Mesenchymal stem cell (in vitro differentiated cells and primary cell): Measurements from ENCODE around the gene RAPGEF5.

Experiments
- DNase-seq: peaks from one replicate; pipeline ENCODE4 v3.0.0-alpha.2; 2013
- H2AFZ ChIP-seq: one replicate; pipeline ENCODE4 v1.6.1; 2013; ENCODE audit warnings: low read depth, mild to moderate bottlenecking, control low read depth, inconsistent platforms, low read length, moderate library complexity
- H2AK5ac ChIP-seq: 2 replicates; pipeline ENCODE4 v1.6.1; 2013; ENCODE audit warnings: low read length, moderate library complexity, mild to moderate bottlenecking, inconsistent platforms; ENCODE audit not compliant: severe bottlenecking
- H2BK120ac ChIP-seq: one replicate; pipeline ENCODE4 v1.6.1; 2013; ENCODE audit warnings: low read depth, mild to moderate bottlenecking, inconsistent platforms, low read length, moderate library complexity
- H2BK12ac ChIP-seq, 2 experiments: one replicate each; pipeline ENCODE4 v1.6.1; 2013; ENCODE audit warnings: inconsistent platforms in 2 of 2, low read length in 2 of 2, mild to moderate bottlenecking in 2 of 2, moderate library complexity in 2 of 2, control low read depth in 1 of 2
- H2BK15ac ChIP-seq: one replicate; pipeline ENCODE4 v1.6.1; 2013; ENCODE audit warnings: mild to moderate bottlenecking, low read depth, inconsistent platforms; ENCODE audit not compliant: poor library complexity, severe bottlenecking
- H2BK5ac ChIP-seq: 2 replicates; pipeline ENCODE4 v1.6.1; 2013; ENCODE audit warnings: low read depth, mild to moderate bottlenecking, low read length, control low read depth, inconsistent platforms; ENCODE audit not compliant: poor library complexity, severe bottlenecking
- H3K14ac ChIP-seq, 2 experiments: one replicate each; pipeline ENCODE4 v1.6.1; 2013; ENCODE audit warnings: inconsistent platforms in 2 of 2, low read length in 2 of 2, control low read depth in 1 of 2, mild to moderate bottlenecking in 1 of 2, moderate library complexity in 1 of 2
- H3K18ac ChIP-seq, 2 experiments: one replicate each; pipeline ENCODE4 v1.6.1; 2013; ENCODE audit warnings: inconsistent platforms in 2 of 2, low read length in 2 of 2, control low read depth in 1 of 2, low read depth in 1 of 2, mild to moderate bottlenecking in 1 of 2
- H3K23ac ChIP-seq, 2 experiments: one replicate each; pipeline ENCODE4 v1.6.1; 2013; ENCODE audit warnings: inconsistent platforms in 2 of 2, low read length in 2 of 2, mild to moderate bottlenecking in 2 of 2, moderate library complexity in 2 of 2, control low read depth in 1 of 2
- H3K27ac ChIP-seq: 2 replicates; pipeline ENCODE4 v1.5.1; 2013; ENCODE audit warnings: mild to moderate bottlenecking, moderate library complexity, low read length, control low read depth, inconsistent platforms; ENCODE audit not compliant: poor library complexity, severe bottlenecking
- H3K27me3 ChIP-seq, 2 experiments: 2 replicates each; pipeline versions ENCODE4 v1.6.1 to v1.7.0; 2013; ENCODE audit warnings: low read length in 2 of 2, mild to moderate bottlenecking in 2 of 2, moderate library complexity in 2 of 2, control low read depth in 1 of 2, inconsistent platforms in 1 of 2; ENCODE audit not compliant: control insufficient read depth in 1 of 2, insufficient read depth in 1 of 2
- H3K36me3 ChIP-seq, 2 experiments: 2 replicates each; pipeline versions ENCODE4 v1.6.1 to v1.7.0; 2013; ENCODE audit warnings: low read length in 2 of 2, control low read depth in 1 of 2, inconsistent platforms in 1 of 2, low read depth in 1 of 2, mild to moderate bottlenecking in 1 of 2; ENCODE audit not compliant: insufficient read depth in 2 of 2, control insufficient read depth in 1 of 2
- H3K4ac ChIP-seq, 2 experiments: one replicate each; pipeline ENCODE4 v1.6.1; 2013; ENCODE audit warnings: inconsistent platforms in 2 of 2, low read length in 2 of 2, mild to moderate bottlenecking in 2 of 2, moderate library complexity in 2 of 2, control low read depth in 1 of 2, low read depth in 1 of 2
- H3K4me1 ChIP-seq: 2 replicates; pipeline ENCODE4 v1.6.1; 2013; ENCODE audit warnings: low read depth, low read length, control low read depth; ENCODE audit not compliant: control insufficient read depth, insufficient read depth
- H3K4me2 ChIP-seq: 2 replicates; pipeline ENCODE4 v1.6.1; 2013; ENCODE audit warnings: low read length, mild to moderate bottlenecking, inconsistent platforms; ENCODE audit not compliant: poor library complexity, severe bottlenecking
- H3K4me3 ChIP-seq, 2 experiments: 2 replicates each; pipeline versions ENCODE4 v1.5.1 to v1.7.0; 2013; ENCODE audit warnings: low read length in 2 of 2, mild to moderate bottlenecking in 2 of 2, control low read depth in 1 of 2, low read depth in 1 of 2; ENCODE audit not compliant: insufficient read depth in 1 of 2
- H3K79me1 ChIP-seq: replicated peaks from 2 replicates; pipeline ENCODE4 v1.6.1; 2013; ENCODE audit warnings: mild to moderate bottlenecking, control low read depth, low read length, inconsistent platforms; ENCODE audit not compliant: poor library complexity, severe bottlenecking
- H3K9ac ChIP-seq: 2 replicates; pipeline ENCODE4 v1.7.0; 2013; ENCODE audit warnings: mild to moderate bottlenecking, low read length, moderate library complexity
- H3K9me3 ChIP-seq: 2 replicates; pipeline ENCODE4 v1.7.0; 2013; ENCODE audit warnings: mild to moderate bottlenecking, low read length; ENCODE audit not compliant: control insufficient read depth
- H4K8ac ChIP-seq: one replicate; pipeline ENCODE4 v1.6.1; 2013; ENCODE audit warnings: inconsistent platforms, mild to moderate bottlenecking, low read length, moderate library complexity
- H4K91ac ChIP-seq: one replicate; pipeline ENCODE4 v1.6.1; 2013; ENCODE audit warnings: mild to moderate bottlenecking, low read length, inconsistent platforms
- WGBS: methylation state at CpG from one replicate; pipeline ENCODE4 v1.1.7; 2013; ENCODE audit warnings: mixed read lengths; 5-methylcytosine and 5-hydroxymethylcytosine counted together

RAPGEF5 gene

GRCh38 chr7:22129166-22129565, 227.8 kb downstream of the RAPGEF5 start:
- Histone ChIP-seq H3K79me1 (no peaks in the 10 kb centered on the region), H3K4me3 (no peak overlapping the region), H3K14ac (no peak overlapping the region), H3K23ac (no peak overlapping the region), H3K9ac (no peak overlapping the region), H3K4ac (no peak overlapping the region), H2BK15ac (no peak overlapping the region), H2BK5ac (no peak overlapping the region), H3K27ac (no peak overlapping the region), H3K36me3 (no peaks in the 10 kb centered on the region), H2AFZ (no peak overlapping the region), H3K27me3 (peaks cover 3 to 10% of the 10 kb centered on the region in 2 experiments), H3K18ac (no peak overlapping the region), H4K8ac (no peak overlapping the region), H2BK12ac (no peak overlapping the region), H3K4me1 (no peaks in the 10 kb centered on the region), H3K4me2 (no peak overlapping the region), H2AK5ac (no peak overlapping the region), H2BK120ac (no peak overlapping the region), H4K91ac (no peak overlapping the region), H3K9me3 (no peaks in the 10 kb centered on the region)
- WGBS, result 67% methylated on average over 5 of the region's 6 CpGs
- no peak for DNase-seq

GRCh38 chr7:22128528-22128920, 228.4 kb downstream of the RAPGEF5 start:
- no peak overlapping the region for H3K14ac ChIP-seq
- H3K4me1 ChIP-seq, result no peaks in the 10 kb centered on the region
- H3K4me3 ChIP-seq, result no peak overlapping the region
- no peaks in the 10 kb centered on the region for H3K9me3 ChIP-seq
- H3K18ac ChIP-seq, result no peak overlapping the region
- peaks cover 3 to 10% of the 10 kb centered on the region in 2 experiments for H3K27me3 ChIP-seq
- H3K23ac ChIP-seq, result no peak overlapping the region
- H3K27ac ChIP-seq, result no peak overlapping the region
- no peak overlapping the region for H2AK5ac ChIP-seq
- H3K4ac ChIP-seq, result no peak overlapping the region
- H3K79me1 ChIP-seq, result no peaks in the 10 kb centered on the region
- no peak overlapping the region for H2BK5ac ChIP-seq
- H2AFZ ChIP-seq, result no peak overlapping the region
- no CpG with 5 or more reads among the region's 4 CpGs for WGBS
- H3K36me3 ChIP-seq, result no peaks in the 10 kb centered on the region
- no peak overlapping the region for H3K4me2 ChIP-seq
- no peak for DNase-seq
- no peak overlapping the region for H4K8ac ChIP-seq
- no peak overlapping the region for H2BK15ac ChIP-seq
- no peak overlapping the region for H4K91ac ChIP-seq
- no peak overlapping the region for H3K9ac ChIP-seq
- H2BK12ac ChIP-seq, result no peak overlapping the region
- no peak overlapping the region for H2BK120ac ChIP-seq

- no peak overlapping the region for H2BK120ac ChIP-seq
- no peak overlapping the region for H3K4me3 ChIP-seq
- no peak overlapping the region for H2AK5ac ChIP-seq
- peaks cover 7 to 10% of the 10 kb centered on the region in 2 experiments for H3K27me3 ChIP-seq
- H2BK5ac ChIP-seq, result no peak overlapping the region
- no peak overlapping the region for H3K23ac ChIP-seq
- no peak overlapping the region for H2BK15ac ChIP-seq
- no peak for DNase-seq
- WGBS, result 83% methylated on average over 5 of the region's 6 CpGs
- no peaks in the 10 kb centered on the region for H3K4me1 ChIP-seq
- no peak overlapping the region for H4K91ac ChIP-seq
- no peak overlapping the region for H3K27ac ChIP-seq
- H4K8ac ChIP-seq, result no peak overlapping the region
- no peak overlapping the region for H2AFZ ChIP-seq
- H3K36me3 ChIP-seq, result no peaks in the 10 kb centered on the region
- no peaks in the 10 kb centered on the region for H3K79me1 ChIP-seq
- H3K14ac ChIP-seq, result no peak overlapping the region
- no peaks in the 10 kb centered on the region for H3K9me3 ChIP-seq
- H3K4ac ChIP-seq, result no peak overlapping the region
- no peak overlapping the region for H2BK12ac ChIP-seq
- H3K4me2 ChIP-seq, result no peak overlapping the region
- no peak overlapping the region for H3K9ac ChIP-seq
- no peak overlapping the region for H3K18ac ChIP-seq
These were observed 229.0 kb downstream of the RAPGEF5 start for GRCh38 chr7:22127835-22128527.

- H3K36me3 ChIP-seq, result no peaks in the 10 kb centered on the region
- H3K4ac ChIP-seq, result no peak overlapping the region
- H3K4me2 ChIP-seq, result no peak overlapping the region
- H3K27ac ChIP-seq, result no peak overlapping the region
- H2AFZ ChIP-seq, result no peak overlapping the region
- no peaks in the 10 kb centered on the region for H3K9me3 ChIP-seq
- no peak overlapping the region for H2BK5ac ChIP-seq
- H3K14ac ChIP-seq, result no peak overlapping the region
- DNase-seq, result no peak
- no peak overlapping the region for H4K8ac ChIP-seq
- H2BK12ac ChIP-seq, result no peak overlapping the region
- H3K18ac ChIP-seq, result no peak overlapping the region
- H2BK15ac ChIP-seq, result no peak overlapping the region
- no peak overlapping the region for H2BK120ac ChIP-seq
- peaks cover 24 to 26% of the 10 kb centered on the region in 2 experiments for H3K27me3 ChIP-seq
- H3K23ac ChIP-seq, result no peak overlapping the region
- no peaks in the 10 kb centered on the region for H3K4me1 ChIP-seq
- H3K79me1 ChIP-seq, result no peaks in the 10 kb centered on the region
- no peak overlapping the region for H3K4me3 ChIP-seq
- no peak overlapping the region for H4K91ac ChIP-seq
- 82% methylated on average over 5 of the region's 6 CpGs for WGBS
- no peak overlapping the region for H2AK5ac ChIP-seq
- no peak overlapping the region for H3K9ac ChIP-seq
These were observed 231.5 kb downstream of the RAPGEF5 start for GRCh38 chr7:22125436-22125835.
